Endothelial cell of umbilical vein (primary cell): ENCODE measurements around the gene INHBB.

Experiments
- CTCF ChIP-seq, 2 donors: IDR thresholded peaks; 1 replicate in 1 of 2; 2 replicates in 1 of 2; pipeline ENCODE4 v1.5.1; 2011; ENCODE audit warnings: low read length in 2 of 2, mild to moderate bottlenecking in 2 of 2, moderate library complexity in 2 of 2, control low read depth in 1 of 2, inconsistent platforms in 1 of 2, low read depth in 1 of 2; ENCODE audit not compliant: insufficient read depth in 1 of 2; ENCODE audit errors: extremely low read depth in 1 of 2
- JUN ChIP-seq: IDR thresholded peaks from 2 replicates; pipeline ENCODE4 v1.6.1; 2011; ENCODE audit warnings: borderline replicate concordance, low read depth; ENCODE audit not compliant: insufficient read length, insufficient read depth
- MYC ChIP-seq: IDR thresholded peaks from one replicate; pipeline ENCODE4 v1.6.1; 2011; ENCODE audit warnings: mild to moderate bottlenecking, low read depth, low read length
- POLR2A ChIP-seq: IDR thresholded peaks from 2 replicates; pipeline ENCODE4 v1.6.1; 2012; ENCODE audit warnings: low read depth, mild to moderate bottlenecking, control low read depth, low read length
- POLR2AphosphoS5 ChIP-seq: IDR thresholded peaks from 2 replicates; pipeline ENCODE4 v1.6.1; 2012; ENCODE audit warnings: low read depth, mild to moderate bottlenecking, control low read depth, low read length, moderate library complexity; ENCODE audit not compliant: insufficient read depth

DNA sequence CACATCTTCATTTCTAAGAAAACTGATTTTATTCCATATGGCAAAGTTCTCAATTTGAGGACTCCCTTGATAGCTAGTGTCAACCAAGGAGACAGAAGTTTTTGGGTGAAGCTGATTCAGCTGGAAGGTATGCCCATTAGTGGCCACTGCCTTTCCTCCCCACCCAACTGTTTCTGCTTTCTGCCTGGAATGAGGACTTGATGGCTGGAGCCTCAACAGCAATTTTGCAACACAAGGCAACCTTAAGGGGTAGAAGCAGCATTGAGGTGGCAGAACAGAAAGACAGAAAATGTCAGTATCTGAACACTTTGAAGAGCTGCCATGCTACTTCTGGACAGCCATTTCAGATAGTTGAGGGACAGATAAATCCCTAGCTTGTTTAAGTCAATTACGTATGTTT lies 47.0 kb downstream of the INHBB start:
- TF ChIP-seq JUN: no peak
- TF ChIP-seq CTCF (IDR thresholded peaks at IDR 0.05; ENCODE audit: extremely low read depth in 1 of 2, insufficient read depth in 1 of 2, low read depth in 1 of 2, low read length in 2 of 2): no peak
- TF ChIP-seq MYC: no peak
- no peak for TF ChIP-seq POLR2A
- no peak for TF ChIP-seq POLR2AphosphoS5
